Measurements from ENCODE around the gene KCNQ1.

The KCNQ1 gene

GRCh38 chr11:2745511-2745910 lies 300.7 kb downstream of the KCNQ1 start:
- FAIRE-seq (no peak), DNase-seq (ENCODE audit: insufficient read length) (no peak)
- TF ChIP-seq TAF1 (IDR thresholded peaks at IDR 0.05; ENCODE audit: borderline replicate concordance, low read depth, low read length): no peak
- TF ChIP-seq POLR2A (IDR thresholded peaks at IDR 0.05; ENCODE audit: low read depth, low read length): no peak
- TF ChIP-seq POLR2AphosphoS5 (IDR thresholded peaks at IDR 0.05; ENCODE audit: low read depth, low read length): no peak

GRCh38 chr11:2746401-2747247 lies 301.8 kb downstream of the KCNQ1 start:
- FAIRE-seq (no peak), DNase-seq (ENCODE audit: insufficient read length) (no peak)
- no peak for TF ChIP-seq POLR2AphosphoS5 (IDR thresholded peaks at IDR 0.05; ENCODE audit: low read depth, low read length)

- DNase-seq (ENCODE audit: insufficient read length): no peak
- TF ChIP-seq POLR2AphosphoS5 (IDR thresholded peaks at IDR 0.05; ENCODE audit: low read depth, low read length) (no peak), TAF1 (IDR thresholded peaks at IDR 0.05; ENCODE audit: borderline replicate concordance, low read depth, low read length) (no peak), POLR2A (IDR thresholded peaks at IDR 0.05; ENCODE audit: low read depth, low read length) (no peak)
- FAIRE-seq: no peak
Observed at GRCh38 chr11:2747248-2748027, 302.6 kb downstream of the KCNQ1 start.

- FAIRE-seq (no peak), DNase-seq (ENCODE audit: insufficient read length) (no peak)
- TF ChIP-seq POLR2AphosphoS5 (IDR thresholded peaks at IDR 0.05; ENCODE audit: low read depth, low read length): no peak
- no peak for TF ChIP-seq POLR2A (IDR thresholded peaks at IDR 0.05; ENCODE audit: low read depth, low read length)
- TF ChIP-seq TAF1 (IDR thresholded peaks at IDR 0.05; ENCODE audit: borderline replicate concordance, low read depth, low read length): no peak
Observed at GRCh38 chr11:2748061-2748813, 303.4 kb downstream of the KCNQ1 start.

GRCh38 chr11:2748814-2749554 lies 304.2 kb downstream of the KCNQ1 start:
- FAIRE-seq (no peak), DNase-seq (ENCODE audit: insufficient read length) (no peak)
- no peak for TF ChIP-seq POLR2AphosphoS5 (IDR thresholded peaks at IDR 0.05; ENCODE audit: low read depth, low read length)

GRCh38 chr11:2750101-2750681 lies 305.4 kb downstream of the KCNQ1 start:
- DNase-seq (ENCODE audit: insufficient read length) (no peak), FAIRE-seq (no peak)
- TF ChIP-seq TAF1 (IDR thresholded peaks at IDR 0.05; ENCODE audit: borderline replicate concordance, low read depth, low read length) (no peak), POLR2A (IDR thresholded peaks at IDR 0.05; ENCODE audit: low read depth, low read length) (no peak), POLR2AphosphoS5 (IDR thresholded peaks at IDR 0.05; ENCODE audit: low read depth, low read length) (no peak)

- TF ChIP-seq POLR2AphosphoS5 (IDR thresholded peaks at IDR 0.05; ENCODE audit: low read depth, low read length): no peak
- TF ChIP-seq TAF1 (IDR thresholded peaks at IDR 0.05; ENCODE audit: borderline replicate concordance, low read depth, low read length): no peak
- TF ChIP-seq POLR2A (IDR thresholded peaks at IDR 0.05; ENCODE audit: low read depth, low read length): no peak
- FAIRE-seq: no peak
- no peak for DNase-seq (ENCODE audit: insufficient read length)
Observed at GRCh38 chr11:2750682-2751522, 306.1 kb downstream of the KCNQ1 start.

- TF ChIP-seq TAF1 (IDR thresholded peaks at IDR 0.05; ENCODE audit: borderline replicate concordance, low read depth, low read length) (no peak), POLR2A (IDR thresholded peaks at IDR 0.05; ENCODE audit: low read depth, low read length) (no peak), POLR2AphosphoS5 (IDR thresholded peaks at IDR 0.05; ENCODE audit: low read depth, low read length) (no peak)
- FAIRE-seq: no peak
- DNase-seq (ENCODE audit: insufficient read length): no peak
Observed at GRCh38 chr11:2751523-2752203, 306.9 kb downstream of the KCNQ1 start.

- no peak for FAIRE-seq
- no peak for DNase-seq (ENCODE audit: insufficient read length)
- TF ChIP-seq TAF1 (IDR thresholded peaks at IDR 0.05; ENCODE audit: borderline replicate concordance, low read depth, low read length): no peak
- TF ChIP-seq POLR2A (IDR thresholded peaks at IDR 0.05; ENCODE audit: low read depth, low read length): no peak
- no peak for TF ChIP-seq POLR2AphosphoS5 (IDR thresholded peaks at IDR 0.05; ENCODE audit: low read depth, low read length)
Observed at GRCh38 chr11:2752204-2752770, 307.5 kb downstream of the KCNQ1 start.

Measured in GM12892 (cell line).